ENCODE results near the gene C8B.

The C8B gene

DNA sequence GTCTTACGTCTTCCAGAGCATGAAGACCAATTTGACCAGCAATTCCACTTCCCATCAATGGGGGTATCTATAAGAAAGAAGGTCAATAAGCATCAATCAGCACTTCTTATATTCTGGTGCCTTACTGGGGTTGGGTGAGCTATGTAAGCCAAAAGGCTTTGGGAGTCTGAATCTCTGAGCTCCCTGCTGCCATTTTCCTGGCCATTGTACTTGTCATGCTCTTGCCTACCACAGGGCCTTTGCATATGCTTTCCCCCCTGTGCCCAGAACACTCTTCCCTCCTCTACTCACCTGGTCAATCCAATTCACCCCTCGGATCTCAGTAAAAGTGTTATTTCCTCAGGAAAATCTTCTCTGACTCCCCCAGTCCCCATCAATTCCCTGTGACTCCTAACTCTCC, 36.3 kb downstream of the C8B start:
- no peak for DNase-seq

DNA sequence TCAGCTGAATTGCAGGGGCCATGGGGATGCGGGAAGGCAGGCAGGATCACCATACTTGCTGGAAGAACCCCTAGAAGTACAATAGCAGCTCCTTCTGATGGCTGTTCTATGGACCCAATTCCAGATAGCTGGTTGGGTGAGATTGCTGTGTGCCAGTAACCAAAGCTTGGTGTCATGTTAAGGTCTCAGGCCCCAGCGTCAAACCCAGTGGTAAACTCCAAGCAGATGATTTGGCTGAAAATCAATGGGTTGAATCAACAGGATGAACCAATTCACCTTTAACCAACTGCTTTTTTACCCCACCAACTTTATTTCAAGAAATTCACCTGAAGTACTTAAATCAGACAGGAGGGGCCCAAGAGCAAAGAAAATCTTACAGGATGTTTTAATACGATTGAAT, 37.8 kb downstream of the C8B start:
- DNase-seq, result no peak

DNA sequence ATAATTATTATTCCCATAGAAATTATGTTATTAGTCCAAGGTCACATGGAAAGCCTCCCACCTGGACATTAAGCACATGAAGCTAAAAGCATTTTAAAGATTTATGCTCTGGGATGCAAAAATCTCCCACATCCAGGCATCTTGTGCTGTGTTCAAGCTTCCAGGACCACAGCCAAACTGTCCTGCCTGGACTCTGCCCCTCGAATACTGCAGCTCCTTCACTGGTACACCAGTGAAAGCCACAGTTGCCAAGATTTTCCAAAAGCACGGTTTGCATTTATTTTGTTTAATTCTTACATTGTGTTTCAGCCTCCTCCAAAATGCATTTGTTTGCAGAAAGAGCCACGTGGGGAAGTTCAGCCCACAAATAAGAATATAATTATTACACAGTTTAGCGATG, 38.6 kb downstream of the C8B start:
- no peak for DNase-seq

DNA sequence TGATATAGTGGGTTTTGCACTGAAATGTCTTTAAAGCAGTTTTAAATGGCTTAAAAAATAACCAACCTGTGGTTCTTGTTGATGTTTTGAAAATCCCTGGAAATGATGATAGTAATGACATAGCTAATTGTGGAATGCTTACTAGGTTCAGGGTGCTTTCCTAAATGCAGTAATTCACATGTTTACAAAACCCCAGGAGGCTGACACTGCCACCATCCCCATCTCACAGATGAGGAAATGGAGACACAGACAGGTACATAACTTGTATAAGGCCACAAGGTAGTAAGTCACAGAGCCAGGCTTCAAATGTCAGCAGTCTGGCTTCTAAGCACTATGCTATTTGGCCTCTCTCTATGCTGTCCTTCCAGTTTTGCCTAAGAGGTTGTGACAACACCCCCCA, 40.6 kb downstream of the C8B start:
- DNase-seq, result no peak

DNA sequence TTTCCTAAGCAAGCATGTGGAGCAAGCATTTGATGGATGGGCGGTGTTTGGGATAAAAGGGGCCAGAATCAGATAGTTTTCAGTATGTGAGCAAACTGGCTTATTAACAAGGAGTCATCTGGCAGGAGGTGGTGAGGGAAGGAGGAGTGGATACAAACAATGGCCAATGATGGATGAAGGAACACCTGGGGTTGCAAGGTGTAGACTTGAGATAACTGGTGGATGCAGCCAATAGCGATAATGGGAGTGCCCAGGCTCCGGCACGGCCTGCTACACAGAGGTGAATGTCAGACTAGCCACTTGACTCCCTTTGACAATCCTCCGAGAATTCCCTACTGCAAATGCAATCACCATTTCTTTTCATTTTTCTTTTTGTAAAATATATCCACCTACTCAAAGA, 41.7 kb downstream of the C8B start:
- DNase-seq, result no peak

DNA sequence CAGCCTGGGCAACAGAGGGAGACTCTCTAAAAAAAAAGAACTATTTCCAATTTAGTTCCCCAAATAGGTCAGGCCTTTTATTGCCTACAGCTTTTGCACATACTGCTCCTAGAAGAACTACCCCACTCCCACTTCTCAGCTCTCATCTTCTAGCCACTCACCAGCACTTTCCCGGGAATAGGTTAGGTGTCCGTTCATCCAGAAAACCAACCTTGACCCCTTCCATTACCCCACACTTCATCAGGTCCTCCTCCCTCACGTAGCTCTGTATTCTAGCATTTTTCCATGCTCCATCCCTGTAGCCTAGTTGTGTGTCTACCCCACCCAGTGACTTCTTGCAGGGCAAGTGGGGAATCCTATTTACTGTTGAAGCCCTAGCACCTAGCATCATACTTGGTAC, 42.6 kb downstream of the C8B start:
- no peak for DNase-seq

DNA sequence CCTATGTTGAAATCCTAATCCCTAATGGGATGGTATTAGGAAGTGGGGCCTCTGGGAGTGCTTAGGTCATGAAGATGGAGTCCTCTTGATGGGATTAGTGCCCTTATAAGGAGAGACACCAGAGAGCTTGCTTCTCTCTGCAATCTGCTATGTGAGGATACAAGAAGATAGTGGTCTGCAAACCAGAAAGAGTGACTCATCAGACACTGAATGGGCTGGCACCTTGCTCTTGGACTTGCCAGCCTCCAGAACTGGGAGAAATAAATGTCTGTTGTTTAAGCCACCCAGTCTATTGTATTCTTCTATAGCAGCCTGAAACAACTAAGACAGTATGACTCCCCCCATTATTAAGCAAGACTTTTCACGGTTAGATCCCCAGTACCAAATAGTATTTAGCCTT, 43.3 kb downstream of the C8B start:
- DNase-seq, result no peak

DNA sequence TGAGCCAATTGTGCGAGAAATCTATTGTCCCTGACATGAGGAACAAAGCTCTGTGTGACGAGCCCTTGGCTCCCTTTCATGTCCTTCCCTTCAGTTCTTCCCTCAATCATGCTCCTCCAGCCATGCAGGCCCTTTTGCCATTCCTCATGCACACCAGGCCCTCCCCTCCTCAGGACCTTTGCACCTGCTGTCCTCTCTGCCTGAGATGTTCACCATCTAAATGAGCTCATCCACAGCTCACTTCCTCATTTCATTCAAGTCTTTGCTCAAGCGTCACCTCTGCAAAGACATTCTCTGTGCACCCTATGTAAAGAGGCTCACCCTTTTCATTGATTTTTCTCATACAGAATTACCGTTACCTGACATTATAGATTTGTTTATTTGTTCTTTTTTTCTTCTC, 43.7 kb downstream of the C8B start:
- no peak for DNase-seq

DNA sequence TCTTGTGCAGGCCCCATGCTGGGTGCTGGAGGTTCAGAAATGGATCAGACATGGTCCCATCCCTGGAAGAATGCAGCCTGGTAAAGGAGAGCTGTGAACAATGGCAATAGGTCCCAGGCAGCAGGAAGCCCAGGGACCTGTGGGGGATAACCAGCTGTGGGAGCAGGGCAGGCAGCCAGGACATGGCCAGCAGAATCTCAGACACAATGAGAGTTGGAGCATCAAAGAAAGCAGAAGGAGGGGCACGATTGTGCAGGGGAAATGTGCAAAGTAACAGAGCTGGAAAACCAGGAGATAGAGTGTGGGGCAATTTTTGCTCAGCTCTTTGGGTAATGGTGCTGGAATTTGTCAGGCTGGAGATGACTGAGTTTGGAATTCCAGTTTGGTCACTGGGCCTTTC, 44.3 kb downstream of the C8B start:
- DNase-seq, result no peak

DNA sequence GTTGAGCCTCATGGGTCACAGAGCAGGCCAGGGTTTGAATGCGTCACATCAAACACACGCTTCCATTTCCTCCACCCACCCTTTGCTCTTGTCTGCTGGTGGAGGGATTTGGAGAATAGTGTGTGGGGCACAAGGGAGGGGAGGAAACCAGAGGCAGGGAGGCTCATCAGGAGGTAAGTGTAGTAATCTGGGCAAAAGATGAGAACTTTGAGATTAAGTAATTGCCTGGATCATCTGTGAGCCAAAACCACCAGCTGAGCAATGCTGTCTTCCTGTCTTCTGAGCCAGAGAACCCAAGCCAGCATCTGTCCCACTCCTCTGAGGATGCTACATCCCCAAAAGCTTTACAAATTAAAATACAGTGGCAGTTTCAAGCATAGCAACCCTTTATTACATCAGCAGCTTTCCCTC, 45.2 kb downstream of the C8B start:
- no peak for DNase-seq

DNA sequence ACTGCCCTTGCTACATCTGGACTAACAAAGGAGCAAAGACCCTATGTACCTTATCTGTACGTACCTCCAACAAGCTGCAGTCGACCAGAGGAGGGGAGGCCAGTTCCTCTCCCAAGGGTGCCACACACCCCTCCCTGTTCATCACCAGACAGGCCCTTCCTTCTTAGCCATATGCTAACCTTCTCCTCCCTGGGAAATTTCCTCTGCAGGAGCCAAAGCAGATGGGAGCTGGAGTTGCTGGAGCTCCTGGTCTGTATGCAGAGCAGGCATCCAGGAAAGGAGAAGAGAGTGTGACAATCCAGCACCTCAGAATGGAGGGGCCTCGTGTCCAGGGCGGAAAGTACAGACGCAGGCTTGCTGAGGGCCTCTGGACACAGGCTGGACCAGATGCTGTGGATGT, 48.5 kb downstream of the C8B start:
- no peak for DNase-seq

DNA sequence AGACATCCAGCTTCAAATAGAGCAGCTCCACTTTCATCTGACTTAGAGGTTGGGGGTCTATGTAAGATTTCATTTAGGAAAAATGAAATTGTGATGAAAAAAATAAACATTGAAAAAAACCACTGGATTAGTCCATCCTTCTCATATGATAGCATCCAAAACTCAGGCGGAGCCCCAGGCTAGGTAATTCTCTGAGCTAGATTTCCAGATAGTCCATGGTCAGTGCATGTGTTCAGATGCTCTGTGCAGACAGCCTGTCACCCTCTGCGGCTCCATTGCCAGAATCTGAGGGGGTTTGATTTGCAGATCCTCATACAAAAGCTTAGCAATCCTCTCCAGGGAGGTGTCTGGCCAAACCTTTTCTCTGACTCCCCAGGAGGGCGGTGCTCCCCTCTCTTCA, 49.2 kb downstream of the C8B start:
- DNase-seq, result no peak

DNA sequence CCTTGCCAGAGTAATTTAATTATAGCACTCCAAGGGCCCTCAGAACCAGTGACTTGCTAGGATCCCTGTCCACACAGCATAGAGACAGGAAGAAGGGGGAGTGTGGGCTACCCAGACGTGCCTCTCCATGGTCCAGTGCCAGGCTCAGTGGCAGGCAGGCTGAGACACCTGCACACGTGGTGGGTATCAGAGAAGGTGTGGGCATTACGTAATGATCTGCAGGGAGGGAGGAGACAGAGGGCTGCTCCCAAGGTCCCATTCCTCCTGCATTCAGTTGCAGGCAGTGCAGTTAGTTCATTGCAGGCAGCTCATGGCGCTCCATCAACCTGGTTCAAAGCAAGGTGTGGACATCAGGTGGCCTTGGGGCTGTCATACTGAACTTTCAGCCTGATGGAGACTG, 49.9 kb downstream of the C8B start:
- DNase-seq, result no peak

DNA sequence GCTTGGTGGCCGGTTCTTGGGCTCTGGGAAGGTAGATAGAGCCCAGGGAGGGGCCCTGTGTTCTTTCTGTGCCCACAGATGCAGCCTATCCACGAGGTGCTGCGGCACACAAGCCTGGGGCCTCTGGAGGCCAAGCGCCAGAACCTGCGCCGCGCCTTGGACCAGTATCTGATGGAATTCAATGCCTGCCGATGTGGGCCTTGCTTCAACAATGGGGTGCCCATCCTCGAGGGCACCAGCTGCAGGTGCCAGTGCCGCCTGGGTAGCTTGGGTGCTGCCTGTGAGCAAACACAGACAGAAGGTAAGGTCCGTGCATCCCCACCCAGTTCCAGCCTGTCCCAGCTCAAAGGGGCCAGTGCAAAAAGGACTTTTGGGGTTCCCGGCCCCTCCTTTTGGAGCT, 53.5 kb downstream of the C8B start:
- no peak for DNase-seq

DNA sequence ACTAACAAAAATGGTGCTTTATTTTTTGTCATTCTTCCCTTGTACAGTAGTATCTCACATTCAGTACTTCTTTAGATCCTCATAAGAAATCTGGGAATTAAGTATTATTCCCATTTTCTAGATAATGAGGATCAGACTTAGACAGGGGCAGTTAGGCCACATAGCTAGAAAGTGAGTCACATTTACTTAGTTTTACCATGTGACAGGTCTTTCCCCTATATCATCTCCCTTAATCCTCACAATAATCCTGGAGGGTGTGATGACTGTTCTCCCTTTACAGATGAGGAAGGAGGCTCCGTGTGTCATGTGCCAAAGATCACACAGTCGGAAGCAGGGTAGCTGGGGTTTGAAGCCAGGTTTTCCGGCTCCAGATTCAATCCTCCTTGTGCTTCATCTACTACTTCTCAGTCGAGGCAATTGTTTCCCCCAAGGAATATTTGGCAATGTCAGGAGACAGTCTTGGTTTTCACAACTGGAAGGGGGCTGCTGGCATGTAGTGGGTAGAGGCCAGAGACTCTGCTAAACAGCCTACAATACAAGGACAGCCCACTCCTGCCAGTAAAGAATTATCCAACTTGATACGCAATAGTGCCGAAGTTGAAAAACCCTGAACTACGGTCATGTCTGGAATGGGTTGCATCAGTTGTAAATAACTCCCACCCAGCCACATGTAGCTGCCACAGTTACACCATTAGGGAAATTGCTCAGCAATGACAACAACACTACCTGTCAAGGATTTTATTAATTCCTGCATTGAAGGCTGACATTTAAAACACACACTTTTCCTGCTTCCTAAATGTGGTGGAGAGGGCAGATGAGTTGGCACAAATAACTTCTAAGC, 54.5 kb downstream of the C8B start:
- DNase-seq, result no peak

DNA sequence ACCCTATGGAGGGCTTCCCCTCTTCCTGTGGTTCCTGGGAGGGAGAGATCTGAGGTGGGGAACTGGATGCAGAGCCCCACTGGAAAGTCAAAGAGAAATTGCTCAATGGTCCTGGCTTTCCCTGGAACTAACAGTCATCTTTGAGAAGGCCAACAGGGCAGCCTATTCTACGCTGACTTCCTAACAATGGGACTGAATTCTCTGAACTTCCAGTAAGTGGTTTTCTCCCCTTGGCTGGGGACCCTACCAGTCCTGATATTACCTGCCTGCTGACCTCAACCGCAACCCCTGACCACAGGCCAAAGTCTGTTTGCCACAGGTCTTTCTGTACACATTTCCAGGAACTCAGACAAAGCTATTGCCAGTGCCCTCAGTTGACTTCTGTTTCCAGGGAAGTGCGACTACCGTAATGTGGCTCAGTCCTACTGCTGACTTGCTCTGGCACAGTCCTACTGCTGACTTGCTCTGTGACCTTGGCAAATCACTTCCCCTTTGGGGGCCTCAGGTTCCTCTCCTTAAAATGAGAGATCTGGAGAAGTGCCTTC, 55.3 kb downstream of the C8B start:
- DNase-seq, result no peak

DNA sequence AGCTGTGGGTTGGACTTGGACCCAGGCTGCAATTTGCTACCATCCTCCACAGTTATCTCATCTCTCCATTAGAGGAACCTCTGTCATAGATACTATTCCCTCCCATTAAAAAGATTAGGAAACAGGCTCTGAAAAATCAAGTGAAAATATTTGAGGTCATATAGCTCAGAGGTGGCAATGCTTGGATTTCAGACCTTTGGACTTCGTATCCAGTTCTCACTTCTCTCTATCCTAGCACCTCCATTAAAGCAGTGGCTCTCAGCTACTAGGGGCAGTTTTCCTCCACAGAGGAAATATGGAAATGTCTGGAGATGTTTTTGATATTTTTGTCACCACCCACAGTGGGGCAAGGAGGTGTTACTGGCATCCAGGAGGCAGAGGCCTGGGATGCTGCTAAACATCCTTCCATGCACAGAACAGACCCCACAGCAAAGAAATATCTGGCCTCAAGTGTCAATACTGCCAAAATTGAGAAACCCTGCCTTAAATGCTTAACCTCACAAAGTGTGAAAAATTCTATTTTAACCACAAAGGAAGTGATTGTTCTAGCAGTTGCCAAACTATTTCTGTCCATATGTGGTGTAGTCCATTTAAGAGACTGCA, 57.1 kb downstream of the C8B start:
- no peak for DNase-seq

DNA sequence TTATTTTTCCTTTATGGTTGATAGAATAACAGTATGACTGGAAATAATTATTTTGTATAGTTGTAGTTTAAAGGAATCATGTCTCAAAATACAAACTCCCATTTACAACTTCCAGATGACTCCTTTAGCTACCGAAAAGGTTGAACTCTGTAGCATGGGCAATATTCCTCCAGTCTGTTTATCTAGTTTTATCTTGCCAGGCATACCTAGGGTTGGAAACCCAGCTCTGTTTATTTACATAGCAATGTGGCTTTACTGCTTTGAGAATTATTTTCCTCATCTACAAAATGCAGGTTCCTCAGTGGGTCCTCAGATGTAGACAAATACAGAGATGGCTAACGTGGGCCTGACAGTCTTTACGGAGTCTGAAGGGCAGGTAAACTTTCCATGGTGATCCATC, 60.1 kb downstream of the C8B start:
- no peak for DNase-seq

DNA sequence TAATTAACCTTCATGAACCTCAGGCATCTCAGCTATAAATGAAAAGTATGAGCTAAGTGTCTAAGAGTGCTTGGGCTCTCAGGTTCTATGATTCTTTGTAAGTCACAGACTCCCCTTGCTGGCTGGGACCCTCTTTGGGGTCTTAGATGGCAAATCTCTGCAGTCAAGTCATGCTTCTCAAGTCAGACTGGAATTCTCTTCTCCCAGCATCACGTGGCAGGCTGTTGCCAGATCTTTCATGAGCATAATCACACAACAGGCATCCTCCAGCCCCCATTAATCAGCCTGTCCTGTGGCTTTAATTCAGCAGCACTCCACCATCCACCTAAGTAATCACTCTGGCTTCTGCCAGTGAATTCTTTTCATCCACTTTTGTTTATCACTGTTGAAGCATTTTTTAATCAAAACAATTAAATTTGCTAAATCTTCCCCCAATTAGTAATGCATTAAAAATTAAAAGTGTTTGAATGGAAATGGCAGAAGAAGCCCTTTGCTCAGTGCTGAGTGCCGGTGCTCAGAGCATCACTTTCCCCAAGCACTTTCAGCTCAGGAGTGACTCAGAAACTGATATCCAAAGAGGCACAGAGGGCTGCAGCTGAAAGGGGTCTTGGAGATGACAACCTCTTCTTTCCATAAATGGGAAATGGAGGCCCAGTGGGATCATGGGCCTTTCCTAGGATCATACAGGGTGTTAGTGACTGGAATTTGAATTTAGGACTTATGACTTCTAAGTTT, 61.0 kb downstream of the C8B start:
- DNase-seq, result no peak

DNA sequence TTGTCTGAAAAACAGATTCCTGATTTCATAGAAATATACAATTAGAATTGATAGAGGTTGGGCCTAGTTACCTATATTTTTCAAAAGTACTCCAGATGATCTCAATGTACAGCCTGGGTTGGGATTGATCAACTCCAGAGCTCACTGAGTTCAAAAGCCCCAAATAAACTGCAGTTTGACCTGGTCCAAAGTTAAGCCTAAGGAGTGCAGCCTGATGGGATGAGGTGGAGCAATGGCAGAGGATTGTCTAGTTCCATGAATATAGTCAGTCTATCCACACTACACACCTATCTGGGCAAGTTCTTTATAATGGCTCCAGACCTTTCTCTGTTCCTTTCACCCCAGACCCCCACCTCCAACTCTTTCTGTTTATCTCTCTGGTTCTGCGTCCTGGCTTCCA, 62.0 kb downstream of the C8B start:
- DNase-seq, result no peak

DNA sequence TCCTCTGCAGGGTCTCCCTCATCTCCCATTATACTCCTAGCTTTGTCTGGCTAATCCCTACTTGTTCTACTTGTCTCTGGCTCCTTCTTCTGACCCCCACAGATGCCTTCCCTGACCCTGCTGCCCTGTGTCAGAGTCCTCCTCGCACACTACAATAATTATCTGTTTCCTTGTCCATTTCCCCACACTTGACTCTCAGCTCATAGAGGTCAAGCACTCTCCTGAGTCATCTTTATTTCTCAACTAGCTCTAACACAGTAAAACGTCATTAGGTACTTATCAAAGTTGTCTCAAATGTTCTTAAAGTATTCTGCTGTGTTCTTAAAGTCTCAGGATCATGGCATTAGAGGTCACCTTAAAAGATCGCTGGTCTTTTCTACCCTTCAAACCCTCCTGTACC, 64.1 kb downstream of the C8B start:
- no peak for DNase-seq

DNA sequence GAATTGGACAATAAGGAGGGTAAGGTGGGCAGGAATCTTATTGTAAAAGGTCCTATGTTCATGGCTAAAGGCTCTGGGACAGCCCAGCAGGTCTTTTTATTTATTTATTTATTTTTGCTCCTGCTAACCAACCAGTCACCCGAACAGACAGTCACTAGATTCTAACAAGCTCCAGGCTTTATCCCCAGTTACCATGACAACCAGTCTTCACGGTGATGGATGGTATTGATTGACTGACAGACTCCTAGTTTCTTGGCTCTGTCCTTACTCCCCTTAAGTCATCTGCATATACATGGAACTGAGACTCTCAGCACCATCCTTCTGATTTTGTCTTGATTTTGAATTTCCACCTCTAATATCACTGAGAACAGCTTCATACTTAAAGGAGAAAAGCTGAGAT, 66.9 kb downstream of the C8B start:
- no peak for DNase-seq

DNA sequence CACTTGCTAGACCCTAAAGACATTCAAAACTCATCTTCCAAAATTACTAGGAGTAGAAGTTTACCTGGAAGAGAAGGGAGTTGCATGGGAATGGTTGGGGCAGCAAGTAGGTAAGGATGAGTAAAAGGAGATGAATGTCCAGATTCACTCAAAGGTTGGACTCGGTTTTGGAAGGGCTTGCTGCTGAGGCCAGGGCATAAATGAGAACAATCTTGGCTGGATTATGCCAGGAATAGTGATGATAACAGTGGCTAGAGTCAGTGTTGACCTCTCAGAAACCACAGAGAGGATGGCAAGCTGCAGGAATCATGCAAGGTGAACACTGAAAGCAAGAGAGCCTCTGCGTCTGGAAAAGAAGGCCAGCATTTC, 67.8 kb downstream of the C8B start:
- no peak for DNase-seq
